ENCODE measurements around the gene PLXDC2.

PLXDC2 gene

GRCh38 chr10:20303453-20304152, 487.4 kb downstream of the PLXDC2 start:
- Histone ChIP-seq H3K9ac (ENCODE audit: low read depth, low read length) (no peak overlapping the region), H3K36me3 (ENCODE audit: insufficient read depth, low read length) (no peaks in the 10 kb centered on the region), H3K27me3 (ENCODE audit: insufficient read depth, low read length) (no peaks in the 10 kb centered on the region), H3K4me1 (ENCODE audit: insufficient read depth, low read length) (no peaks in the 10 kb centered on the region), H3K9me3 (ENCODE audit: insufficient read depth, low read depth, low read length) (peaks cover 9% of the 10 kb centered on the region), H3K4me3 (ENCODE audit: low read length) (no peak overlapping the region), H3K27ac (ENCODE audit: low read depth, low read length) (no peak overlapping the region)
- WGBS, result 93% methylated on average over 2 of the region's 2 CpGs

GRCh38 chr10:20313665-20314064, 497.4 kb downstream of the PLXDC2 start:
- Histone ChIP-seq H3K36me3 (ENCODE audit: insufficient read depth, low read length) (no peaks in the 10 kb centered on the region), H3K27me3 (ENCODE audit: insufficient read depth, low read length) (no peaks in the 10 kb centered on the region), H3K4me3 (ENCODE audit: low read length) (no peak overlapping the region), H3K4me1 (ENCODE audit: insufficient read depth, low read length) (no peaks in the 10 kb centered on the region), H3K9ac (ENCODE audit: low read depth, low read length) (no peak overlapping the region), H3K9me3 (ENCODE audit: insufficient read depth, low read depth, low read length) (peaks cover 15% of the 10 kb centered on the region), H3K27ac (ENCODE audit: low read depth, low read length) (no peak overlapping the region)
- 92% methylated on average over 3 of the region's 3 CpGs for WGBS

- no peaks in the 10 kb centered on the region for H3K27me3 ChIP-seq (ENCODE audit: insufficient read depth, low read length)
- H3K27ac ChIP-seq (ENCODE audit: low read depth, low read length), result no peak overlapping the region
- H3K9me3 ChIP-seq (ENCODE audit: insufficient read depth, low read depth, low read length), result peaks cover 15% of the 10 kb centered on the region
- H3K4me3 ChIP-seq (ENCODE audit: low read length), result no peak overlapping the region
- no peak overlapping the region for H3K9ac ChIP-seq (ENCODE audit: low read depth, low read length)
- H3K36me3 ChIP-seq (ENCODE audit: insufficient read depth, low read length), result no peaks in the 10 kb centered on the region
- 92% methylated on average over 3 of the region's 3 CpGs for WGBS
- no peaks in the 10 kb centered on the region for H3K4me1 ChIP-seq (ENCODE audit: insufficient read depth, low read length)
Measured at GRCh38 chr10:20314431-20314830, 498.2 kb downstream of the PLXDC2 start.

DNA sequence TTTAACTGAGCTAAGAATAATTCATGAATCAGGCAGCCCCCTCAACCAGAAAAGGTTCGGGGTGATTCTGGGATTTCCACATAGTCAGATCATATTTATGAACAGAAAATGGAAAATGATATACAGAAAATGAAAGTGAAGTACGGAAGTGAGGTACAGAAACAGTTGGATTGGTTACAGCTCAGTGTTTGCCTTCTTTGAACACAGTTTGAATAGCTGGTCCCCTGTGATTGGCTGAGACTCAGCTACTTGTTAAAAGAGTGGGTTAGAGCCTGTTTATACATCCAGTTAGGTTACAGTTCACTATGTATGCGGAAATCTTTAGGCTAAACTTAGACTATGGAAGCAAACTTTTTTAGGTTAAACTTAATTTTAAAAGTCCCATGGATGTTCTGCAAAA, 511.7 kb downstream of the PLXDC2 start:
- H3K9me3 ChIP-seq (ENCODE audit: insufficient read depth, low read depth, low read length), result peaks cover 5% of the 10 kb centered on the region
- no peak overlapping the region for H3K27ac ChIP-seq (ENCODE audit: low read depth, low read length)

DNA sequence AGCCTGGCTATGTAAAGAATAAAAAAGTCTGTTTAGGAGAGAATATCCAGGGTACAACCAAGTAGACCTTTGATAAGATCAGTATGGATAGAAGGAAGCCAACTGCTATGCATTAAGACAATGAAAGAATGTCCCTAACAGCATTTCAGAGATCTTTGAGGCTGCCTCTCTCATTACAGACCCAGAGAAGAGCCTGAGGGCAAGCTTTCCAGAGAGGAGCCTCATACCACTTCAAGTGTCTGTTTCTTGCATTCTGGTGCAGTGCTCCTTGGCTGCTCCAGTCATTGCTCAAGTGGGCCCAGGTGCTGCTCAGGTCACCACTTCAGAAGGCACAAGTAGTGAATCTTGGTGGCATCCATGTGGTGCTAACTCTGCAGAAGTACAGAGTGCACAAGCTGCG, 514.0 kb downstream of the PLXDC2 start:
- Histone ChIP-seq H3K36me3 (ENCODE audit: insufficient read depth, low read length) (no peaks in the 10 kb centered on the region), H3K4me1 (ENCODE audit: insufficient read depth, low read length) (no peaks in the 10 kb centered on the region), H3K27me3 (ENCODE audit: insufficient read depth, low read length) (no peaks in the 10 kb centered on the region), H3K27ac (ENCODE audit: low read depth, low read length) (no peak overlapping the region), H3K9ac (ENCODE audit: low read depth, low read length) (no peak overlapping the region), H3K4me3 (ENCODE audit: low read length) (no peak overlapping the region), H3K9me3 (ENCODE audit: insufficient read depth, low read depth, low read length) (peaks cover 5% of the 10 kb centered on the region)
- WGBS, result 94% methylated on average over 1 of the region's 1 CpG

More for the DNA sequence above, 511.7 kb downstream of the PLXDC2 start:
- Histone ChIP-seq H3K9ac (ENCODE audit: low read depth, low read length) (no peak overlapping the region), H3K4me3 (ENCODE audit: low read length) (no peak overlapping the region), H3K36me3 (ENCODE audit: insufficient read depth, low read length) (no peaks in the 10 kb centered on the region), H3K27me3 (ENCODE audit: insufficient read depth, low read length) (no peaks in the 10 kb centered on the region), H3K4me1 (ENCODE audit: insufficient read depth, low read length) (no peaks in the 10 kb centered on the region)
- WGBS, result 91% methylated on average over 3 of the region's 3 CpGs

DNA sequence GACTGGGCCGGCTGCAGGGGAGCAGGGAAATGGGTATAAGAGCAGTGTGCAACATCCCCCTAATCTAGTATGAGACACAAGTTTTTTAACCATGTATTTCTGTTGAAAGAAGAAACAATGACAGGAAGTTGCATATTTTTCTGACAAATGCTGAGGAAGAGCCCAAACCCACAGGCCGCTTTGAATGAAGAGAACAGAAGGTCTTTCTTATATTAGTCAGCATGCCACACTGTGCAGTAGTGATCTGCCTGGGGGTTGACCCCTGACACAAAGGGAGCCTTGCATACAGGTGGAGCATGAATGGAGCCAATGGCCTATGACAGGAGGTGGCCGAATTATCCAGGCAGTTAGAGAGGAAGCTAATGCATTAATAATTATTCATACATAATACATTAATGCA, 518.3 kb downstream of the PLXDC2 start:
- Histone ChIP-seq H3K4me1 (ENCODE audit: insufficient read depth, low read length) (no peaks in the 10 kb centered on the region), H3K27me3 (ENCODE audit: insufficient read depth, low read length) (no peaks in the 10 kb centered on the region), H3K9ac (ENCODE audit: low read depth, low read length) (no peak overlapping the region), H3K9me3 (ENCODE audit: insufficient read depth, low read depth, low read length) (peaks cover 6% of the 10 kb centered on the region), H3K4me3 (ENCODE audit: low read length) (no peak overlapping the region), H3K36me3 (ENCODE audit: insufficient read depth, low read length) (no peaks in the 10 kb centered on the region), H3K27ac (ENCODE audit: low read depth, low read length) (no peak overlapping the region)
- 94% methylated on average over 2 of the region's 3 CpGs for WGBS
